GM10266 (cell line): ENCODE measurements around the gene UNC13D.
"Not testable (repeated sequence)": the region's sequence is repeated elsewhere in the genome, so short reads cannot be mapped to it uniquely, and the experiment has no call there.

Experiments
- DNase-seq: peaks from one replicate; pipeline ENCODE4 v3.0.0; 2012; ENCODE audit errors: extremely low spot score
- TF ChIP-seq, protein P1 (sequence below): IDR thresholded peaks from 2 replicates; pipeline ENCODE4 v1.5.1; 2012; ENCODE audit warnings: mild to moderate bottlenecking, low read depth; ENCODE audit not compliant: control insufficient read depth, insufficient read depth; ENCODE audit errors: missing control alignments

Gene UNC13D

DNA sequence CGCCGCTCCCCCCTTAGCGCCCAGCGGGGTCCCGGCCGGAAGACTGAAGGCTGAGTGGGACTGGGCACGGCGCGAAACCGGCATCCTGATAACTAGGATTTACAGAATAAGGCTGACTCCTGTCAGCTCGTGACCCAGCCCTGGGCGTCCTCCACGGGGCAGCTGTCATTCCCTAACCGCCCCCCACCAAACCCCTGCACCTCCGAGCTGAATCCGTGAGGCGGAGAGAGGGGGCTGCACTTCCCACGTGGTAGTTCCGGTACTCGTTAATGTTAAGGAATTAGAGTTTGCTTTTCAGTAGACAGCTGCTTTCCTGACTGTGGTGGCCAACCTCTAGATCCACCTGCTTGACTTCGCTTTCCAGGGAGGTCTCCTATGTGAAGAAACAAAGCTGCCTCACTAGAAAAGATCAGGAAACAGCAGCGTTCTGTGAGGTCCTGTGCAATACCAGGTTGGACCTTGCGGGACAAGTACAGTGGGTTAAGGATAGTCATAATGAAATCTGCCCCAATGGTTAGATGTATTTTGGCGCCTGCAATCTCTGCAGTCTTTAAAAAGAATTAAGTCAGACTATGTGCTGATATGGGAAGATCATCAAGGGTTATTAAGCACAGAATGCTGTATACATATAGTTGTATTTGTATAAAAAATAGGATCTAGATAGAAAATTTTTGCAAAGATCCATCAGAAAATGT lies 12.0 kb upstream of the UNC13D start:
- TF ChIP-seq, protein P1, sequence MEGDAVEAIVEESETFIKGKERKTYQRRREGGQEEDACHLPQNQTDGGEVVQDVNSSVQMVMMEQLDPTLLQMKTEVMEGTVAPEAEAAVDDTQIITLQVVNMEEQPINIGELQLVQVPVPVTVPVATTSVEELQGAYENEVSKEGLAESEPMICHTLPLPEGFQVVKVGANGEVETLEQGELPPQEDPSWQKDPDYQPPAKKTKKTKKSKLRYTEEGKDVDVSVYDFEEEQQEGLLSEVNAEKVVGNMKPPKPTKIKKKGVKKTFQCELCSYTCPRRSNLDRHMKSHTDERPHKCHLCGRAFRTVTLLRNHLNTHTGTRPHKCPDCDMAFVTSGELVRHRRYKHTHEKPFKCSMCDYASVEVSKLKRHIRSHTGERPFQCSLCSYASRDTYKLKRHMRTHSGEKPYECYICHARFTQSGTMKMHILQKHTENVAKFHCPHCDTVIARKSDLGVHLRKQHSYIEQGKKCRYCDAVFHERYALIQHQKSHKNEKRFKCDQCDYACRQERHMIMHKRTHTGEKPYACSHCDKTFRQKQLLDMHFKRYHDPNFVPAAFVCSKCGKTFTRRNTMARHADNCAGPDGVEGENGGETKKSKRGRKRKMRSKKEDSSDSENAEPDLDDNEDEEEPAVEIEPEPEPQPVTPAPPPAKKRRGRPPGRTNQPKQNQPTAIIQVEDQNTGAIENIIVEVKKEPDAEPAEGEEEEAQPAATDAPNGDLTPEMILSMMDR: no peak
- DNase-seq: no peak

DNA sequence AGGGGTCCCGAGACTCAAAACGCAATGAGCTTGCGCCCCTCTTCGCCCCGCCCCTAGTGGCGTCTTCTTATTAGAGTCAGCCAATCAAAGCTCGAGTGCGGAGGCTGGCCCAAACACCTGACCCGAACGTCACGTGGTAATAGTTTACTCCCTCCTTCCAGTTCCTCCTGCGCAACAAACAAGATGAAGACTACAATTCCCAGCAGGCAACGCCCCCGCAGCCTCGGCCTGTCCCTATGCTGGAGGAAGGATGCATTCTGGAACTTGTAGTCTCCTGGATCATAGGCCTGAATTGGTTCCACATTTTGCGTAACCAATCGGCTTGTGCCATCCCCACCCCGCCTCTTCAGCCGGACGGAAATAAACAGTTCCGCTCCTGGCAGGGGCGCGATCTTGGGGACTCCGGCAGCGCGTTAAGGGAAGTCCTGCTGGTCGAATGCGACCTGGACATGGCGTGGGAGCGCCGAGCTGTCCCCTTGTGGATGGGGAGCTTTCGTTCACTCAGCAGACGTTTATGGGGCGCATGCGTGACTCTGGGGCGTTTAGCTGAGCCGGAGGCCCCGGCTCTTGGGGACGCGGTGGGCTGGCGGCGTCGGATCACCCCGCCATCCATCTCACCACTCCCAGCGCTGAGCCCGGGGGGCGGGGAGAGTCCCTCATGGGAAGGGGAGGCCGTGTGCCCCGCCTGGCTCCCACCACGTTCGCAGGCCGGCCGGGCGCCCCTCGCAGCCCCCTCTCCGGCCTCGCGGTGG lies 11.3 kb upstream of the UNC13D start, which contains the start of gene WBP2:
Gene WBP2 (minus strand): TSS at position 26 of the 752 bp plus-strand sequence. CDS start 38 bp downstream, outside the sequence.
- DNase-seq: peak; percentile 98
- TF ChIP-seq, protein P1: peak; percentile 66

DNA sequence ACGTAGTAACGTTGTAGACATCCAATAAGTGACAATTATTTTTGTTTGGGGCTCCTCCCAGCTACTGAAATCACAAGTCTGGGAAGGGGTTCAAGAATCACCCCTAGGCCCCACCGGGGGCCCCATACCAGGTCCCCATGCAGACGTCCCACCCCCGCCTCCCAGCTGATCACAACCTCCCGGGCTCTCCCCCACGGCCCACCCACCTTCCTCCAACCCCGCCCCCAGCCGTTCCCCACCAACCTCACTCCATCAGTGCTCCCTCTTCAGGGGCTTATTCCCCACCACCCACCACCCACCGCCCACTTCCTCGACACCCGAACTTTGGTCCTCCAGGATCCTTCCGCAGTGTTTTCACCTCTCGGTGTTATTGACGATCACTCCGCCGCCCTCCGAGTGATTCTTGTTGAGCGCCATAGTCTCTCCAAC lies 10.7 kb upstream of the UNC13D start:
- DNase-seq: no peak
- TF ChIP-seq, protein P1: no peak

DNA sequence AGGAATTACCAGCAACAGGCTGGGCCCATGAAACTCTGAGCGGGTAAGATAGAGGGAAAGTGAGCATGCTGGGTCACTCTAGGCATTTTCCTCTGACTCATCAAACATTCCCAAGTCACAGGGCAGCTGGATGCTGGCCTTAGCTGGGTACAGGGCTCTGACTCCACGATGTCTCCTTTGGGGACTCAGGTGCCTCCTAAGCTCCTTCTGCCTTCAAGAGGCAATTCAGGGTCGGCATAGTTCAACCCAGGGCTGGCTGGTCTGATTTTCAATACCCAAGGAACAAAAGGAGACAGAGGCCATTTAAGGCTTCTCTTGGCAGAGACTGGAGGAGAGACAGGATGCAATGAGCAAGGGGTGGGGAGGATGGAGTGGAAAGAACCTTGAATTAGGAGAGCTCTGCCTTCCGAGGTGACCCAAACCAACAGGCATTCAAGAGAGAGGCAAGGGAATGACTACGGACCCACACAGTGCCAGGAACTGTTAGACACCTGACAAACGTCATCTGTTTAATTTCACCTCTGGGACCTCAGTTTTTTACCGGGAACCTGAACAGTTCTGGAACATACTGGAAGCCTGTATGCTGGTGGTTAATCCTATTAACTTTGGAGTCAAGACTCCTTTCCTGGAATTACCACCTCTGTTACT lies 10.0 kb upstream of the UNC13D start:
- no peak for DNase-seq
- TF ChIP-seq, protein P1: no peak

DNA sequence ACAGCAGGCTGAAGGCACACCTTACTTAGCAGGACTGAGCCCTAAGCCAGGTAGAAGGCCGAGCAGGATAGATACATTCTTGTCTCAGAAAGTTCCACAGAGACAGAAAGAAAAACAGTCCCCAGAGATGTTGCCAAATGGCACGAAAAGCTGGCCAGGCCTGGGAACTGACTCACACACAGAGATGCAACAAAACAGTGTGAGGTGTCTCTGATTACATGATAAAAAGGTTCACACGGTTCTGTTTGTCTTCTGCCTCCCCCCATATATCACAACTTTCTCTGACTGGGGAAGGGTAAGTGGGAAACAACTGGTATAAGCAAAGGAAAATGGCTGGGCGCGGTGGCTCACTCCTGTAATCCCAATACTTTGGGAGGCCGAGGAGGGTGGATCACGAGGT lies 9.2 kb upstream of the UNC13D start:
- DNase-seq: no peak
- TF ChIP-seq, protein P1: no peak

DNA sequence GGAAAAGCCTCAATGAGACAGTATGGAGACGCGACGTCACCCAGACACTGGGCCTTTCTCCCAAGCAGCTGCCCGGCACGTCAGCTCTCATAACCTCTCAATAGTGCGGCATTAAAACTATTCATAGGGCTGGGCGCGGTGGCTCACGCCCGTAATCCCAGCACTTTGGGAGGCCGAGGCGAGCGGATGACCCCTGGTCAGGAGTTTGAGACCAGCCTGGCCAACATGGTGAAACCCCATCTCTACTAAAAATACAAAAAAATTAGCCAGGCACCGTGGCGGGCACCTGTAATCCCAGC lies 7.4 kb upstream of the UNC13D start:
- not testable (repeated sequence) for DNase-seq

DNA sequence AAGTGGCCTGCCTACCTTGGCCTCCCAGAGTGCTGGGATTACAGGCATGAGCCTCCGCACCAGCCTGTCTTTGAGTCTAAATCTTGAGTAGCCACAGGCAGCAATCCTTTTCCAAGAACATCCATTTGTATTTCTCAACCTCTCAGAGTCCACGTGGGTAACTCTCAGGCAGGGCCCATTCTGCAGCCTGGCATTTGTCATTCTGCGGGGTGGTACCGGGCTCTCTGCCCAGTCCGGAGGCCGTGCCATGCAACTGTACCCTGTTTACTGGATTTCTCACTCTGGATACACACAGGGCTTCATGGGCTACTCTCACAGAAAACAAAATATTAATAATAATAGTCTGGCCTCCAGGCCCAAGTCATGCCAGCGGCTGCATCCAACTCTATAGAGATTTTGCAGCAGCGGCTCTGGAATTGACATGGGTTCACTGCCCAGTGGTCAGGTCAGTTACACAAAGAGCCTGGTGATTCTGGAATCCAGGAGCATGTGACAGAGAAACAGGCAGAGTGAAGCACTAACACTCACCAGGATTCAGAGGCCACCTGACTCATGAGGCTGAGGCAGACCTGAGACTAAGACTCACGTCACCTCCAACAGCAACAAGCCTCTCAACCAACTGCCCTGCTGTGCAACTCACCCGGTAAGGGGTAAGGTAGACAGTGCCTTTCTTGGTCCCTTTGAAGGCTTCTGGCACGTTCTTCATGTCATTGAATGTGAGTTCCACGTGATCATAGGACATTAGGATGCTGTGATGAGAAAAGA lies 6.9 kb upstream of the UNC13D start:
- TF ChIP-seq, protein P1: no peak
- no peak for DNase-seq
